Measurements from ENCODE around the gene PYGB.
"Not testable (repeated sequence)": the region's sequence is repeated elsewhere in the genome, so short reads cannot be mapped to it uniquely, and the experiment has no call there.

Gene PYGB

GRCh38 chr20:25314497-25315417 is 66.9 kb downstream of the PYGB start:
- no peak for DNase-seq (ENCODE audit: low spot score)

GRCh38 chr20:25315418-25316210 is 67.7 kb downstream of the PYGB start:
- DNase-seq (ENCODE audit: low spot score) = no peak

- no peak for DNase-seq (ENCODE audit: low spot score)
Observed at GRCh38 chr20:25316506-25317190, 68.8 kb downstream of the PYGB start.

GRCh38 chr20:25317351-25318075 is 69.6 kb downstream of the PYGB start:
- DNase-seq (ENCODE audit: low spot score) = no peak

GRCh38 chr20:25318471-25319240 is 70.8 kb downstream of the PYGB start:
- no peak for DNase-seq (ENCODE audit: low spot score)

GRCh38 chr20:25319241-25320034 is 71.6 kb downstream of the PYGB start:
- DNase-seq (ENCODE audit: low spot score) = no peak

GRCh38 chr20:25320035-25320800 is 72.3 kb downstream of the PYGB start:
- no peak for DNase-seq (ENCODE audit: low spot score)

GRCh38 chr20:25321262-25321831 is 73.5 kb downstream of the PYGB start:
- DNase-seq (ENCODE audit: low spot score) = no peak

GRCh38 chr20:25321991-25322390 is 74.1 kb downstream of the PYGB start:
- no peak for DNase-seq (ENCODE audit: low spot score)

- no peak for DNase-seq (ENCODE audit: low spot score)
Observed at GRCh38 chr20:25323496-25324246, 75.8 kb downstream of the PYGB start.

GRCh38 chr20:25324412-25324811 is 76.5 kb downstream of the PYGB start:
- DNase-seq (ENCODE audit: low spot score) = no peak

- DNase-seq (ENCODE audit: low spot score) = no peak
Observed at GRCh38 chr20:25325073-25325472, 77.2 kb downstream of the PYGB start.

GRCh38 chr20:25325997-25326396 is 78.1 kb downstream of the PYGB start:
- DNase-seq (ENCODE audit: low spot score) = no peak

GRCh38 chr20:25327521-25328235 is 79.8 kb downstream of the PYGB start:
- DNase-seq (ENCODE audit: low spot score) = no peak

GRCh38 chr20:25328954-25329498 is 81.1 kb downstream of the PYGB start:
- DNase-seq (ENCODE audit: low spot score) = no peak

- not testable (repeated sequence) for DNase-seq (ENCODE audit: low spot score)
Observed at GRCh38 chr20:25334972-25335371, 87.1 kb downstream of the PYGB start.
